ENCODE measurements around the gene RNF145.
"Not testable (repeated sequence)": the region's sequence is repeated elsewhere in the genome, so short reads cannot be mapped to it uniquely, and the experiment has no call there.

RNF145 gene, protein sequence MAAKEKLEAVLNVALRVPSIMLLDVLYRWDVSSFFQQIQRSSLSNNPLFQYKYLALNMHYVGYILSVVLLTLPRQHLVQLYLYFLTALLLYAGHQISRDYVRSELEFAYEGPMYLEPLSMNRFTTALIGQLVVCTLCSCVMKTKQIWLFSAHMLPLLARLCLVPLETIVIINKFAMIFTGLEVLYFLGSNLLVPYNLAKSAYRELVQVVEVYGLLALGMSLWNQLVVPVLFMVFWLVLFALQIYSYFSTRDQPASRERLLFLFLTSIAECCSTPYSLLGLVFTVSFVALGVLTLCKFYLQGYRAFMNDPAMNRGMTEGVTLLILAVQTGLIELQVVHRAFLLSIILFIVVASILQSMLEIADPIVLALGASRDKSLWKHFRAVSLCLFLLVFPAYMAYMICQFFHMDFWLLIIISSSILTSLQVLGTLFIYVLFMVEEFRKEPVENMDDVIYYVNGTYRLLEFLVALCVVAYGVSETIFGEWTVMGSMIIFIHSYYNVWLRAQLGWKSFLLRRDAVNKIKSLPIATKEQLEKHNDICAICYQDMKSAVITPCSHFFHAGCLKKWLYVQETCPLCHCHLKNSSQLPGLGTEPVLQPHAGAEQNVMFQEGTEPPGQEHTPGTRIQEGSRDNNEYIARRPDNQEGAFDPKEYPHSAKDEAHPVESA

DNA sequence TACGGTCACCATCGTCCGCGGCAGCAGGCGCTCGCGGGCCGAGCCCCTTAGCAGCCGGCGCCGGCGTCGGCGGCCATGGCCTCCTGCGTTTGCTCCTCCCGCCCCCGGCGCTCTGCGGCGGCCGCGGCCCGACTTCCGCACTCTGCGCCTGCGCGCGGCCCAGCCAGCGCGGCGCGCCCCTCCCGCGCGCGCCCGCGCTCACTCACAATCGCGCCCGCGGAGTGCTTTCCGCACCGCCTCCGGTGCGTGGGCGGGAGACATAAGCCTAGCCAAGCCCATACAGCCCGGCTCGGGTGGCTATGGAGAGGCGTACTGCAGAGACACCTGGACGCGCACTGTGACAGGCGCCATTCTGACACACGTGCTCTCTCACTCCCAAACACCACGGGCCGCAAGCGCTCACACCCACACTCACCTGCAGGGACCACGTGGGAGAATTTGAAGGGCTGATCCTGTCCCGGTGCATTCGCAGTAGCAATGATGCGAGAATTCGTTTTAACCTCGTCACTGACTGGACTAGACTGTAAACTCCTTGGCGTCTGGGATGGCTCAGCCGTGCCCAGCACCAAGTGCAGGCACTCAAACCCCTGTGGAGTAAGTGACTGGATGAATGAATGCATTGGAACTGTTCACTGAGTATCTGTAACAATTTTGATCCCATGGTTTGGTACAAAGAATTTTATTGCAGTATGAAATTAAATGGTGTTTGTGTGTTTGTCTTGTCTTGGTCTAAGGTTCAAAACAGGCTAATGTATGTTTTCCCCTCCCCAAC lies at the start of gene RNF145:
Gene RNF145 (minus strand): TSS at position 116 of the 772 bp plus-strand sequence. CDS start 5,936 bp downstream, outside the sequence.
- peak; percentile 56 for DNase-seq

DNA sequence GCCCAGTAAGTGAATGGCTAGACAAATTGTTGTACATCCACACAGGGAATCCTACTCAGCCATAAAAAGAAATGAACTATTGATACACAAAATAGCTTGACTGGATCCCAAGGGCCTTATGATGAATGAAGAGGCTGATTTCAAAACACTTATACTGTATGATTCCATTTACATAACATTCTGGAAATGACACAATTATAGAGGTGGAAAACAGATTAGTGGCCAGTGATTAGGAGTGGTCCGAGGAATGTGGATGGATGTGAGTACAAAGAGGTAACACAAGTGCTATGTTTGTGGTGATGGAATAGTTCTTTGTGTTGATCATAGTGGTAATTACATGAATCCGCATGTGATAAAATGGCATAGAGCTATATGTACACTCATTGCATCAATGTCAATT lies 49.0 kb upstream of the RNF145 start:
- no peak for DNase-seq

DNA sequence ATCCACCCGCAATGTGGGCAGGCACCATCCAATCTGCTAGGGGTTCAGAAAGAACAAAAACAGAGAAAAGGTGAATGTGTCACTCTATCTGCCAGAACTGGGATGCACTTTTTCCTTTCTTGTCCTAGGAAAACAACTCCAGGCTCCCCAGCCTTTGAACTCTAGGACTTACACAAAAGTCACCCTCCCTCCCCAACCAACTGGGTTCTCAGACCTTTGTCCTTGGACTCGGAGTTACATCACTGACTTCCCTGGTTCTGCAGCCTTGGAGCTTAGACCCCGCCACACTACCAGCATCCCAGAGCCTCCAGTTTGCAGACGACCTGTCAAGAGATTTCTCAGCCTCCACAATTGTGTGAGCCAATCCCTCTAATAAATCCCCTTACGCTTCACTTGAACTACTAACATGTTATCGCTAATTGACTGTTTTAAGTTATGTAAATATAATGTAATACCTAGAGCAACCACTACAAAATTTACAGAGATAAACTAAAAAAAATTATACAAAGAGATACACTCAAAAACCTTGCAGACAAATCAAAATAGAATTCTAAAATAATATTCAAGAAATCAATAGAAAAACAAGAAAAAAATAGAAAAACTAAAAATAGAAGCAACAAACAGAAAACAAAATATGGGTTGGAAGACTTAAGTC lies 48.4 kb upstream of the RNF145 start:
- no peak for DNase-seq

DNA sequence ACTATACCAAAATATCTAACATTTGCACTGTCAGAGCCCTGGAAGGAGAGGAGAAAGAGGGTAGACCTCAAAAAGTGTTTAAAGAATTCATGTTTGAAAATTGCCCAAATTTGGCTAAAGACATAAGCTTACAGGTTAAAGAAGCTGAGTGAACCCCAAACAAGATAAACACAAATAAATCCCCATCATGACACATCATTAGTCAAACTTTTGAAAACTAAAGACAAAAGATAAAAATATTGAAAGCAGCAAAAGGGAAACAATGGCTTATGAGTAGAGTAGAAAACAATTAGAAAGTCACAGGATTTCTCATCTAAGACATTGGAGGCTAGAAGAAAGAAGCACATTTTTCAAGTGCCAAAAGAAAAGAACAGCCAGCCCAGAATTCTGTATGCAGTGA lies 47.7 kb upstream of the RNF145 start:
- no peak for DNase-seq

DNA sequence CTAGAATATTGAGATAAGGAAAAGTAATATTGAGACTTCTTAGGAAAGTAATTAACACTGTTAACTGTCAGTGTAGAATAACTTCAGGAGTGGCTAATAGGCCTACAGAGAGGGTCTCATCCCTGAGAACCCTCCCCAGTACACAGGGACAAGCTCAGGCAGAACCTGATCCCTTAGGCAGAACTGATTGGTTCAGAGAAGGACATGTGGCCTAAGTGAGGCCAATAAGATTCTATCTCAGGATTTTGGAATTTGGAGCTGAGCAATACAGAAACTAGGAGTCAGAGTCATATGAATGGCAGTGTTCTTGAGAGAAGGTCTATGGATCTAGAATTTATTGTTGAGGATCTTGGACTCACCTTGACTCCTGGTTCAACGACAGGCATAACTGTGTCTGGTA lies 42.8 kb upstream of the RNF145 start:
- DNase-seq: no peak

DNA sequence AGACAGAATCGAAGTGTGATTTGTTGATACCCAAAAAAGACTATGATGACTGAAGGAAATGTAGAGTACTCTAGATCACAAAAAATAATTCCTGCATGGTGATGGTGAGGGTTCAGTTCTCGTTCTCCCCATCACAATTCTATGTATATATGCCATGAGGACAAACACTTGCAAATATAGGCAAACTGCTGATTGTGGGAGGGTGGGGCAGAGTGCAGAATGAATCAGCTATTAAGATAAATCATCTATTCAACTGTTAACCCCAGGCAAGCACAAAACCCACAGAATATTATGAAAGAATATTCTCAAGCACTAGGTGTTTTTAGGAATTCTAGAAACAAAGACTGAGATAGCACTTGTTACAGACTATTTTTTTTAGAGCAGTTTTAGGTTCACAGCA lies 39.8 kb upstream of the RNF145 start:
- DNase-seq: no peak

DNA sequence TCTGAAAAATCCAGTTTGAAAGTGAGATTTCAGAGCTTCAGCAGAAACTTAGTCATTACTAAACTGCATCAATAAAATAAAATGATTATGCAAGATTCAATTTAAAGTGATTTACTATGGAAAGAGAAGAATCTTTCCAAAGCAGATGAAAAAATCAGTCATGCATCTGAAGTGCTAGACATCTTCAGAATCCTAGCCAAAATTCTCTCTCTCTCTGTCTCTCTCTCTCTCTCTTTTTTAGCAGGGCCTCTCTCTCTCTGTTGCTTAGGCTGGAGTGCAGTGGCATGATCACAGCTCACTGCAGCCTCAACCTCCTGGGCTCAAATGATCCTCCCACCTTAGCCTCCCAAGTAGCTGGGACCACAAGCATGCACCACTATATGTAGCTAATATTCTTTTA lies 35.5 kb upstream of the RNF145 start:
- DNase-seq: no peak

DNA sequence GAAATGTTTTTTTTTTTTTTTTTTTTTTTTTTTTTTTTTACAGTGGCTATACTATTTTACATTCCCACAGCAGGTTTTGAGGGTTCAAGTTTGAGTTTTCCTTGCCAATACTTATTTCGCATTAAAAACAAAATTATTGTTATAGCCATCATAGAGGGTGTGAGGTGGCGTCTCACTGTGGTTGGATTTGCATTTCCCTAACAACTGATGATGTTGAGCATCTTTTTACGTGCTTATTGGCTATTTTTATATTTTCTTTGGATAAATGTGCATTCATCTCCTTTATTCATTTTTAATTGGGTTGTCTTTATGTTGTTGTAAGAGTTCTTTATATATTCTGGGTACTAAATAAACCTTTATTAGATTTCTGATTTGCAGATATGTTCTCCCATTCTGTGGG lies 34.8 kb upstream of the RNF145 start:
- DNase-seq: no peak

DNA sequence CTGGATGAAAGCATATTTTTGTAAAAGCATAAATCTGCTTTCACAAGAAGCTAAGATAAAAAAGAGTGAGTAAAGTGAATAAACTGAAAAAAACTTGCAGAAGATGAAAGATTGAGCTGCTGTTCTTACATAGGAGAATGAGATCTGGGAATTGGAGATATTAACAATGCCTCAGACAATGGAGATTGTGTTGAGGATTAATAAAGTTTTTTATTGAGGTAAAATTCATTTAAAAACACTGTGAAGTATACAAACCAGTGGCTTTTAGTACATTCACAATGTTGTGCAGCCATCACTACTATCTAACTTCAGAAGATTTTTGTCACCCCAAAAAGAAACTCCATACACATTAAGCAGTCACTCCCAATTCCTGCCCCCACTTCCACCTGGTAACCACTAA lies 34.0 kb upstream of the RNF145 start:
- no peak for DNase-seq

DNA sequence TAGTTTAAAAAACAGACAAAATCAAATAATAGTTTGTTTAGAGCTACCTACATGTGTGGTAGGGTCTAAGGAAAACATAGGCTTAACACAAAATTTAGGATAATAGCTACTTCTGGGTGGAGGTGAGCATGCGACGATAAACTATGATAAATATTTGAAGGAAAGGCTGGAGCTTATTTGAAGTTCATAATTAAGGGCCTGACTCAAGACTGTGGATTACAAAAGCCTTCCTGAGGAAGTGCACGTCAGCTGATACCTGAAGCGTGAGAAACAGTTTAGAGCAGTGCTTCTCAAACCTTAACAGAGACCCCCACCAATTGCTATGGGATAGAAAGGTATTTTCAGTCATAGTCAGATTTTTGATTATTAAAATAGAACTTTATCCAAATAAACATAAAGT lies 33.3 kb upstream of the RNF145 start:
- no peak for DNase-seq

DNA sequence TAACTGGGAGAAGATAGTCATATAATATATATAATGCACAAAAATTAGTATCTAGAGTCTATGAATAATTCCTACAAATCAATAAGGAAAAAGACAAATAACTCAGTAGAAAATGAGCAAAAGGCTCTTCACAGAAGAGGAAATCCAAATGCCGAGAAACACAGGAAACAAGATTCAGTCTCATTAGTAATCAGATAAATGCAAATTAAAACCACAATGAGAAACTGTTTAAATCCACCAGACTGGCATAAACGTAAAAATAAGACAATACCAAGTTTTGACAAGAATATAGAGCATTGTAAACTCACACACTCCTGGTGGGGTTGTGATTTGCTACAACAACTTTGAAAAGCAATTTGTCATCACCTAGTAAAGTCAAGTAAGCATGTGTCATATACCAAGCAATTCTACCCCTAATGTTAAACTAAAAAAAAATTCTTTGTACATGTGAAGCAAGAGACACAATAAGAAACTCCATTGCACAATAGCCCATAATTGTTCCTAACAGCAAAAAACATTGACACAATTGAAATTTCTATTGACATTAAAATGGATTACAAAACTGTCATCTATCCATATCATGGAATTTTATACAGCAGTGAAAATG lies 32.7 kb upstream of the RNF145 start:
- DNase-seq: no peak

DNA sequence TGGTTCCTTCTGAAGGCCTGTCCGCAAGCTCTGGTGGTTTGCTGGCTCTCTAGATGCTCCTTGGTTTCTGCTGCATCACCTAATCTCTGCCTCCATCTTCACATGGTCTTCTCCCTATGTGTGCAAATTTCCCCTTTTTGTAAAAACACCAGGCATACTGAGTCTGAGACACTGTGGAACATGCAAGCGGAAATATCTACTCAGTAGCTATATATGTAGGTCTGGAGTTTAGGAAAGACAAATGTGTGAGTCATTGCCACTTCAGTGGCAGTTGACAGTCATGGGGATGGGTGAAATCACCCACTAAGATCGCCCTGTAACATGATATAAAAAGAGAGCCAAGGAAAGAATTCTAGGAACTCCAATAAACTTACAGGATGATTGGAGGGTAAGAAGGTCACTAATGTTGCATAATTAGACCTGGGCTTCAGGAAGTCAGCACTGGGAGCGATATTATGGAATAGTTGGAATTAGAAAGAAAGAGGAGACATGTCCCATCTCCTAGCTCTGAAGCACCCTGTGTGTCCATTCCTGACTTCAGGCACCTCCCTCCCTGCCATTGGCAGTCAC lies 31.0 kb upstream of the RNF145 start:
- no peak for DNase-seq

DNA sequence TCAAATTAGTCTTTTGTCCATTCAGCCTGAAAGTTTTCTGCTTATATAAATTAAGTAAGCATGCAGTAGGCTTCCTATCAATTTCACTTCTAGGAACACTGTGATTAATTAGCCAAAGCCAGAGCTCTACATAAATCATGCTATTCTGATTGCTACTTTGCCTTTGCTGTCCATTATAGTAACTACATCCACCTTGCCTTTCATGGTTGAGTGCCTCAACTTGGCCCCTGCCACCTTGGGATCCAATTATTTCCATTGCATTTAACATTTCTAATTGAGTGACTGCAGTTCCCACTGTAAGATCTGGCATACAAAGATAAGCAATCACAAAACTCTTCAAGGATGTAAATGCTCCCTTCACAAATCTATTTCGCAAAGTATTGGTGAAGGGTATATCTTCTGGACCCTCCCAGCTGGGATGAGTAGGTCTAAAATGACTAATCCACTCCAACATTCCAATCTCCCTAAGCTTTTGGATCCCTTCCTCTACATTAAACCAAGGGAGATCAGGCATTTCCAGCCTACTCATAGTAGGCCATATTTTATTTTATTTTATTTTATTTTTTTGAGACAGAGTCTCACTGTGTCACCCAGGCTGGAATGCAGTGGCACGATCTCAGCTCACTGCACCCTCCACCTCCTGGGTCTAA lies 26.6 kb upstream of the RNF145 start:
- DNase-seq: not testable (repeated sequence)

DNA sequence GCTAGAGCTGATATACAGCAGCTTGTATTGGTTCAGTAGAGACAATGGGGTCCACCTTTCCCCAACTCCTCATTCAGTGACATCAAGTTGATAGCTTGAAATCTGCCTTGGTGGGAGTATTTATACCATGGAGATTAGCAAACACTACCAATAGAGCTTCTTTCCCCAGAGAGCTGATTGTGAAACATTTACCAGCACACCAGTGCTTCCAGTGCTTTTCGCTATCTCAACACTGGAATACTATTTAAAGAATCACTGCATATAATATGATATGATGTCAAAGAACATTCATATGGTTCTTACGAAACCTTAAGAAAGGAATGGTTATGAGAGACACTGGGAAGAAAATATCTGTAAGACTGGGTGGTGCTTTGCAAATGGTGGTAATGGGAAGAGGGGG lies 21.8 kb upstream of the RNF145 start:
- no peak for DNase-seq

DNA sequence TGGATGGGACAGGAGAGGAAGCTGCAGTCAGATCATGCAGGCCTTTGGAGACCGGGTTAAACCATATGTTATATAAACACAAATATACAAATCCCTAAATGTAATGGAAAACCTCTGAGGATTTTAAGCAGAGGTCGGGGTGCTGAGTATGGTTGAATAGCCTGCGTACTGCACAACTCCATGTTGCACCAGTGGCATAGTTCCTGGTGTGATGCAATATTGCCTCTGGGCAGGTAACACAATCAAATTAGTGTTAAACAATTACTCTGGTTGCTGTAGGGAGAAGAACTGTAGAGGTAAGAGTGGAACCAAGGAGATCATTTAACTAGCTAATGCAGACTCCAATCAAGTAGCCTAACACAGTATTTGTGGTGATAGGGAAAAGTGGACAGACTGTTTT lies 21.3 kb upstream of the RNF145 start:
- DNase-seq: no peak

DNA sequence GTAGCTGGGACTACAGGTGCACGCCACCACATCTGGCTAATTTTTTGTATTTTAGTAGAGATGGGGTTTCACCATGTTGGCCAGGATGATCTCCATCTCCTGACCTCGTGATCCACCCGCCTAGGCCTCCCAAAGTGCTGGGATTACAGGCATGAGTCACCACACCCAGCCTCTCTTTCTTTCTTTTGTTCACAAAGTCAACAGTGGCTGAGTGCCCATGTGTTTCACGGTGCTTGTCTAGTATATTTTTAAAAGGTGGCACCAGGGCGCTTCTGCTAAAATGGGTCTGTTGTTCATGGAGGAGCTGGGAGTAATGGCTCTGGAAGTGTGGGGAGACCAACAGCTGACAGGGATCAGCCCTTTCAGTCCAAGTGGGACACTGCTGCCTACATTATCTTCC lies 18.7 kb upstream of the RNF145 start:
- not testable (repeated sequence) for DNase-seq

DNA sequence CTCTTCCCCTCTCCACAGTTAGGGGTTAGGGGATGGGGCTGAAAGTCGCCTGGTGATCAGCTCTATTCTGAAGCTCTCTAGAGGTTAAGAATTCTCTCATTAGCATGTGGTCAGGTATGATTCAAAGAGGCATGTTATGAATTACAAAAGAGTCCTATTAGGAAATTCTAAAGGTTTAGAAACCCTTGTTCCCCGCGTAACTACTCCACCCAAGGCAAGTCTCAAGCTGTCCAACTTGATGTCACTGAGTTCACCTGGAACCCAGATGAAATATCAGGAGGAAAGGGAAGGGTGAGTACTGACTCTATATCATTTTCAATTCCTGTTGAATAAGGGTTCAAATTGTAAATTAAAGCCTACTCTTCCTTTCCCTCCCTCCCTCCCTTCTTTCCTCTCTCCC lies 18.1 kb upstream of the RNF145 start:
- DNase-seq: no peak

DNA sequence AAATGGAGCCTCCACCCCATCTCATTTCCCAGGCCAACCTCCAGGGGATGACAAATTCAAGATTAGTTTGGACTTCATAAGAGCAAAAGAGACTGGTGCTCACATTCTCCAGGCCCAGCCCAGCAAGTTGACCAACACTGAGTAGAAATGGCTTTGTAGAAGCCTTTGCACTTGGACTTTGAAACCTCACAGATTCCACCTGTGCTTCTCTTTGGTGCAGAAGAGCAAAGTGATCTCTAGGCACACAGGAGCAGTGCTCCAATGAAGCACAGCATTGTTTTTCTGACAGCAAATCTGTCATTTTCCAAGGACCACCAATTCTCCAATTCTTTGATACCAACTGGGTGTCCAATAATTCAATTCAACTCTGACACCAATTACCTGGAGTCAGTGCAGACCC lies 17.1 kb upstream of the RNF145 start:
- DNase-seq: no peak

DNA sequence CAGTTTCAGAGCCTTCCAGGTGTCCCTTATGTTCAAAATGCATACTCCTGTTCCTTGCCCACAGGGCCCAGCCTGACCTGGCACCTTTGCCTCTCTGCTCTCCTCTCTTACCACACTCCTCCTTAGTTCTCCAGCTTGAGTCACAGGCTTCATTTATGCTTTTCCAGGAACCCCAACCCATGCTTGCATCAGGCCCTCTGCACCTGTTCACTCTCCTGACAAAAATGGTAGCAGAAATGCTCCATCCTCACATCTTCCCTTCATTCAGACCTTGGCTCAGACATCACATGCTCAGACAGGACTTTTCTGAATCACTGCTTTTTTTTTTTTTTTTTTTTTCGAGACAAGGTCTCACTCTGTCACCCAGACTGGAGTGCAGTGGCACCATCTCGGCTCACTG lies 15.1 kb upstream of the RNF145 start:
- no peak for DNase-seq

DNA sequence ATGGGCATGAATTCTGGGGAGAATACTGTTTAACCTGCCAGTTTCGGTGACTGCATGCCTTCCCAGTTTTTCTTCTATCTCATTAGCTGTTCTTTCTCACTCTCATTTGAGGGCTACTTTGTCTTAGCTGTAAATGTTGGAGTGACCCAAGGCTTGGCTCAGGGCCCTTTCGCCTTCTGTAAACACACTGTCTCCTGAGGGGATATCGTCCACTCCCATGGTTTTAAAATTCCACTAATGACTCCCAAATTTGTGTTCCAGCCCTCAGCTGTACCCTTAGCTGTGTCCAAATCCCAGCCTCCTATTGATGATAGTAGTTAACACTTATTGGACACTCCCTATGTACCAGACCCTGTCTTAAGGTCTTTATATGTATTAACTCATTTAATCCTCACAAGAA lies 14.1 kb upstream of the RNF145 start:
- DNase-seq: no peak

DNA sequence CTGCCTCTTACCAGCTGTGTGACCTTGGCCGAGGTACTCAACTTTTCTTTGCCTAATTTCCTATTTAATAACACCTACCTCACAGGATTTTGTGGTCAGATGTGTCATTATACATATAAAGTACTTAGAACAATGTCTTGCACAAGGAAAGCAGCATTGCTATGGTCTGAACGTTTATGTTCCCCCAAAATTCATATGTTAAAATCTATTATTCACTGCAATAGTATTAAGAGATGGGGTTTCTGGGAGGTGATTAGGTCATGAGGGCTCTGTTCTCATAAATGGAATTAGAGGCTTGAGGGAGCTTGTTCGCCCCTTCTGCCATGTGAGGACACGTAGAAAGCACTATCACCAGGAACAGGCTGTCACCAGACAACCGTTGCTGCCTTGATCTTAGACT lies 10.9 kb upstream of the RNF145 start:
- no peak for DNase-seq

DNA sequence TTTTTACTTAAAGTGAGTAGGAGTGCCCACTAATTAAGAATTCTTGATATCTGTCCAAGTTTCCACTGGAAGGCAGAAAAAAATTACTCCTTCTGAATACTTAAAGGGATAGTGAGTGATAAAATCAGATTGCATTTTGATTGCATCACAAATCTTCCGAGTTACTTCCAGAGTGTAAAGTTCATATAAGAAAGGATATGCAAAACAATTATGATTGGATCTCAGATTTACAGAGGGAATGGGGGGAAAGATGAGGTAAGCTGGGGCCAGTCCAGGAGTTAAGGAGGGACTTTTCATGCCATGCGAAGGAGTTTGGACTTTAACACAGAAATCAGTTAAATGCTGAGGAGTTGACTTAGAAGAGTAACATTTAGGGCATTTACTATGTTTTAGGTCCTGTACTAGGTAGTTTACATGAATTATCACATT lies 9.3 kb upstream of the RNF145 start:
- DNase-seq: no peak
